ENCODE measurements around the gene CDCP1.

Gene CDCP1

DNA sequence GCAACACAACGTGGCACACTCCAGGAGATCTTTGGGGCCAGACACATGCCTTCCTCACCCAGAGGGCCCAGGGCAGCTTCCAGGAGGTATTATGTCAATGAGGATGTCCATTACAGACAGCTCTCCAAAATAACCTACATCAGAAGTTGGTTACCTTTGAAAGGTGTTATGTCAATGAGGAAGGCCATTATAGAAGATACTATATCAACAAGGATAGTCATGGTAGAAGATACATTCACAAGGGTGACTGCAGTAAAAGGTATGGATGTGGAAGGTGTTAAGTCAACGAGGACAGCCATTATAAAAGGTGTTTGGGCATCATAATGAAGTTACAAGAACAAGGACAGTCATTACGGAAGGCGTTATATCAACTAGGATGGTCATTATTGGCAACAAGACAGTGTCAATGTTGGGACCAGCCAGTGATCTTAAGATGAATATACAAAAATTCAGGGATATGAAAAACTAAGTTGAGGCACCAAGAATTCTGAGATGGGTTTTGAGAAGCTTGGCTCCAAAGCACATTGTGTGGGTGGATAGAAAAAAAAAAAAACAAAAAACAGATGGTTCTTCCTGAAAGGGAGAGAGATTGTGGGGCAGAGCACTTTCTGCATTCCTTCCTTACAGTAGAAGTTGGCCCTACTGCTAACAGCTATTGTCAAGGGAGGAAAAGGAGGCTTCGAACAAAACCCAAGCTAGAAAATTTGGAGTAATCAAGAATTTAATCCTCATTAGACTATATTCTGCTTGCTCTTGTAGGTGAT lies 11.2 kb downstream of the CDCP1 start:
- no peak for DNase-seq

GRCh38 chr3:45132568-45133211 lies 13.5 kb downstream of the CDCP1 start:
- no peak for DNase-seq

GRCh38 chr3:45131201-45131600 lies 15.0 kb downstream of the CDCP1 start:
- no peak for DNase-seq

GRCh38 chr3:45130476-45130875 lies 15.7 kb downstream of the CDCP1 start:
- no peak for DNase-seq

DNA sequence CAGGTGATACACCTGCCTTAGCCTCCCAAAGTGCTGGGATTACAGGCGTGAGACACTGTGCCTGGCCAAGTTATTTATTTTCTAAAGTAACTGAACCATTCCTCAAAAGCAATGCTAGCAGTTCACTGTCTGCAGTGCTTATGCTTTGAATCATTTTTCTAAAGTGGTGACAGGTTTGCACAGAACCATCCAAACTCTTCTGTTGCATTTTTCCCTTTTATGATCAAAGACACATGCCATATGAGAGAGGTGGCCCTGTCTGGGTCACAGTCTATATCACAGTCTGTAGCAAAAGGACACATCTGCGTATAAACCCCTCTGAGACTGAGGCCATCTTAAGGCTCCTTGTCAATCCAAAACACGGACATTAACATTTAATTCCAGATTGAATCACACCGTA lies 17.2 kb downstream of the CDCP1 start:
- no peak for DNase-seq

GRCh38 chr3:45127130-45127822 lies 18.9 kb downstream of the CDCP1 start:
- DNase-seq, result no peak

DNA sequence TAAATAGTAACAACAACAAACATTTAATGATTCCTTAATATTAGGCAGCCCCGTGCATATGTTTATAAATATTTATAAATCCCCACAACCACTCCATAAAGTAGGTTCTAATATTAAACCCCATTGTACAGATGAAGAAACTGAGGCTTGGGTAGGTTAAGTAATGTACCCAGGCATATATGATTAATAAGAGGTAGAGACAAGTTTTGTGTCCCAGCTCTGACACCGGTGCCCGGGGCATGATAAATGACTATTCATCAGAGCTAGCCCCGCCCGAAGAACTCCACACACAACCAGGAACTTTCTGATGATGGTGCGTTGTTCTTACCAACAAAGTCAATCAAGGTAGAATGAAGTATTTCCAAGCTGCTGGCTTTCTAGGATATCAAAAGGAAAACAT lies 19.4 kb downstream of the CDCP1 start:
- no peak for DNase-seq

DNA sequence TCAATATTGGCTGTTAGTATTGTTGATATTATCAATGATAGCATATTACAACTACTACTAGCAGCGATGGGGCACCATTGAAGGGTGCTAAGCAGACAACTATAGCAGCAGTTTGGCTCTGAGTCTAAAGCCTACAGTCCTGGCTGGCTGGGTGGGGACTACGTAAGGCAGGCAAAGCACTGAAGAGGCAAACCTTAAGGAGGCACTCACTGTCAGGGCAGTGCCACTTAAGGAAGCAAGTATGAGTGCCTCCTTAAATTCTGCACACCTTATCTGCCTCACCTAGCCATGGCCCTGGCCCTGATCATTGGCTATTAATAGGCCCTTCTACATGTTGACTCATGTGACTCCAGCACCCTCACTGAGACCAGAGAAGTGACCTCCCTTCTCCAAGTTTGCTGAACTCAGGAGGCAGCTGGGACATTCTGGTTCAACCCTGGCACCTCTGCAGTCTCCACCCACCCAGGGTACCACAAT lies 20.6 kb downstream of the CDCP1 start:
- DNase-seq, result no peak

- DNase-seq, result no peak
Measured at GRCh38 chr3:45124956-45125355, 21.2 kb downstream of the CDCP1 start.

- DNase-seq, result no peak
Measured at GRCh38 chr3:45124352-45124751, 21.8 kb downstream of the CDCP1 start.

DNA sequence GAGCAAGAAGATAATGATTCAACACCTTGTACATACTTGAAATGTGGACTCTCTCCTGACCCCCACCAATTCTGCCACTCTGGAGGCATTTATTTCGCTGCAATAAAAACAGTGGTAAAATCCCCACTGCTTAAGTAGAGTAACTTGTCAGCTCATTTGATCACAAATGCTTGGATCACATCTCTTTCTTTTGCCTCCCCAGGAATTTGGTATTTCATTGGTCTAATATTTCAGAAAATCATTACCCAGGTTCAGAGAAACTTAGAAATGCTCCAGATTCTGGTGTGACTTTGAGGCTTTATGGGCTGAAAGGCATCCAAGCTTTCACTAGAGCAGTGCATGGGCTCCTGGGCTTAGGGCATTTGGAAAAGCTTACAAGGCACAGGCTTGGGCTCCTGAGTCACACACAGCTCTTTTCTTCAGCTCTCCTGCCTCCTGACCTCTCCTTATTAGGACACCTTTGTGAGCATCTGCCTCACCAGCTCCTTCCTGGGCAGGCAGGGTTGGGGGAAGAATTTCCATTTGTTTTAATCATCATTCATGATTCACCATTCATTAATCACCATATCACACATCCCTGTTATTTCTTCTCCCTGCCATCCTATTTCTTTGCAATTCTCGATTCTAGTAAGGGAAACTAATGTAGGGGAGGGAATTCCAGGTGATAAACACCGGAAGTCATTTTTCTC lies 22.5 kb downstream of the CDCP1 start:
- DNase-seq, result no peak

DNA sequence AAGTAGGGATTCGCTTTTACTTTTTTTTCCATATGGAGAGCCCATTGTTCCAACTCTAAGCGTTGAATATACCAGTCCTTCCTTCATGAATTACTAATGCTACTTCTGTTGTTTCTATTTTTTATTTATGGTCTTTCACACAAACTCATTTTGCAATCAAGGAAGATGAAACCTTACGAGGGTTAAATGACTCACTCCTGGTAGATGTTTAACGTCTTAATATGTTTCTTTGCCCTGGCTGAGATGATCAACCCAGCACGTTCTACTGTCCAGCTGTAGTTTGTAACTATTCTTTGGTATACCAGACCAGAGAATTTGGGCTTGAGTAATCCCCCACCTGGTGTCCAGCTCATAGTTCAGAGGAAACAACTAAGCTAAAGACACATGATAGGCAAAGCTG lies 23.1 kb downstream of the CDCP1 start:
- DNase-seq, result no peak

- DNase-seq, result no peak
Measured at GRCh38 chr3:45120359-45121158, 25.6 kb downstream of the CDCP1 start.

- no peak for DNase-seq
Measured at GRCh38 chr3:45119824-45120358, 26.3 kb downstream of the CDCP1 start.

DNA sequence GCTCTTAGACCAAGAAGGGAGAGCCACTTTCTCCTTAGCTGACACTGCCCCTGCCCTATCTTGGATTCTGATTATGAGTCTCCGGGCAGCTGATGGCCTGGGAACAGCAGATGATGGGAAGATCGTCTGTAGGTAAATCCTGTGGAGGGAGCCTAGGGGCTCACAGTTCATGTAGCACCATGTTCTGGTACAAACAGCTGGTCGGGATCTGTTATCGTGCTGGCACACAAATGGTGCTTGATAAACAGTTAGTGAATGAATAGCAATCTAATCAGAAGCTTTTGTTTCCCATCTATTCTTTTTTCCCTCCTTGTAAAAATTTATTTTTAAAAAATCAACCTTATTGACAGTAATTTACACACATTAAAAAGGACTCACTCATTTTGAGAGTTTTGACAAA lies 26.8 kb downstream of the CDCP1 start:
- no peak for DNase-seq

GRCh38 chr3:45118615-45119071 lies 27.5 kb downstream of the CDCP1 start:
- DNase-seq, result no peak

- no peak for DNase-seq
Measured at GRCh38 chr3:45116350-45116749, 29.8 kb downstream of the CDCP1 start.

DNA sequence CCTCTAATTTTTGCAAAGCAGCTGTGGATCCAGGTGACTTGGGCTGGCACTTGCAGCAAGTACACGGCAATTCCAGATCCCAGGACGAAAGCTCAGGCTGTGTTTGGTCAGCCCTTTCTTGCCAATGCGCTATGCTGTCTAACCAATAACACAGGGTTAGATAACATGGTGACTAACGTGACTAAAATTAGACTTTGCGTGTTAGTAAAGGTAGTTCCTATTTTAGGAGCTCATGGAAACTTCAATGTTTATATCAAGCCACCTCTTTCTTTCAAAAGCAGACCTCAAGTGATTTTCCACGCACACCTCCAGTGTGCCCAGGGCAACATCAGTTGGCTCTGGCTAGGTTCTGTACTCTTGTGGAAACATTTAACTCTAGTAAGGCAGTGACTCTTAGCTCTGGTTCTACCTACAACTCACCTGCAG lies 32.5 kb downstream of the CDCP1 start:
- DNase-seq, result no peak

DNA sequence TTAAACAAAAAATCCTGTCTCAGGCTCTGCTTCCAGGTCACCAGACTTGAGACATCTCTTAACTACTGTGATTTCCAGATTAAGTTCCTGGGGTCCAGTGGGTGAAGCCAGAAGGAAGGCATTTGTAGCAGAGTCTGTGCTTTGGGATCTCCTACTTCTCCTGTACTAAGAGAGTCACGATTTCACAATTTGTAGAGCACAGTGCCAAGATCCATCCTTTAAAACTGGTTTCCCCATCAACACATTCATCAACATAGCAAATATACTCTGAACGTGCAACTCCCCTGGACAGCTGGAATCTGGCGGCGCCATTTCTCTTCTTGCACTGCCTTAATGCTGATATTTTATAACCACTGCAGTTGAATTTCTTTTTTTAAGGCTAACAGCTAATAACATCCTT lies 33.2 kb downstream of the CDCP1 start:
- no peak for DNase-seq

GRCh38 chr3:45110509-45110833 lies 35.7 kb downstream of the CDCP1 start:
- DNase-seq, result no peak

DNA sequence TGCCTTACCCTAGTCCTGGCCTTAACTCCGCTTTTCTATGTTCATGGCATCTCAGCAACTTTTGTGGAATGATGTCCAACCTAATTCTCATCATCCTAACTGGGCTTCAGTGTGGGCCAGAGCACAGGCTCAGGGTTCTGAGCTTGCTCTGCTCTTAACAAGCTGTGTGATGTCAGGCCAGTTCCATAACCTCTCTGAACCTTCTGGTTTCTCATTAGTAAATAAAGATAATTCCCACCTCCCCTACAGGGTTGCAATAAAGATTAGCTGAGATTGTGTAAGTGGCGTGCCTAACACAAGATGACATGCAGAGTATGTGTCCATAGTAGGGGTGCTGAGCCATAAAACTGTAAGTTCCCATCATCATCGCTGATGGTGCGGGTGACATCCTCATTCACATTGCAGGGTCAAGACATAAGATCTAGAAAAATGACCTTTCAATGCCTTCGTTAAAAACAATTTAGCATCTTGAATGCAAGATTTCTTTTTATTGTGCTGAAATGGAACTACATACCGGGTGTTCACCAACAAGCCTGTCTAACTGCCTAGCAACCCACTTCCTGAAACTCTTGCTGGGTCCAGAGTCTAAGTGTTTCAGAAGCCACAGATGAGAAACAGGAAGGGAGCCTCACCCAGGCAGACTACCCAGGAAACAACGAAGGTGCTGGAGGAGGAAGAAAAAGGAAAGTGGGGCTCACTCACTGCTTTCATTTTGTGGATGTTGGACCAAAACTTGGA lies 36.2 kb downstream of the CDCP1 start:
- DNase-seq, result no peak

- no peak for DNase-seq
Measured at GRCh38 chr3:45106874-45107273, 39.3 kb downstream of the CDCP1 start.
